A673 (cell line): ENCODE results near the gene C1QTNF9. TPM values are rescaled to one million over a fixed set of nuclear protein-coding genes. Genes with fewer than 3 reads are reported as not detected.

Source experiments
- BruUV-seq: library from RNA; stranded (reverse); fragments of 400-500 nt; replicated peaks from 2 replicates; lab custom pipeline; 2021; lab: Mats Ljungman, UMichigan
- CTCF ChIA-PET: fragments of 300-600 bp; sonication (Branson Sonifier 250); formaldehyde crosslinking; loops from one replicate; lab custom pipeline; 2022; ENCODE audit warnings: antibody characterized with exemption; lab: Charles Lee
- POLR2A ChIA-PET: fragments of 300-600 bp; sonication (Branson Sonifier 250); formaldehyde crosslinking; loops from one replicate; lab custom pipeline; 2022; ENCODE audit warnings: antibody characterized with exemption; ENCODE audit not compliant: low non-redundant PET; lab: Charles Lee
- DNase-seq: peaks from one replicate; pipeline ENCODE4 v3.0.0-alpha.2; 2015; ENCODE audit warnings: low spot score
- H3K27ac ChIP-seq: fragments of 200-600 bp; sonication (generic); 2 replicates; pipeline ENCODE4 v1.5.1; 2016; ENCODE audit warnings: mixed run types, low read depth, mild to moderate bottlenecking, mixed read lengths, antibody characterized with exemption, low read length; ENCODE audit not compliant: poor library complexity, severe bottlenecking
- H3K27me3 ChIP-seq: fragments of 200-600 bp; sonication (generic); replicated peaks from 2 replicates; pipeline ENCODE4 v1.6.1; 2017; ENCODE audit warnings: mixed run types, low read depth, mild to moderate bottlenecking, mixed read lengths, antibody characterized with exemption, low read length; ENCODE audit not compliant: insufficient read depth, poor library complexity
- H3K36me3 ChIP-seq: fragments of 200-600 bp; sonication (generic); 2 replicates; pipeline ENCODE4 v1.6.1; 2016; ENCODE audit warnings: mixed run types, mild to moderate bottlenecking, mixed read lengths, antibody characterized with exemption, low read length; ENCODE audit not compliant: insufficient read depth, poor library complexity, severe bottlenecking
- H3K4me1 ChIP-seq: fragments of 200-600 bp; sonication (generic); 2 replicates; pipeline ENCODE4 v1.6.1; 2017; ENCODE audit warnings: mixed run types, mild to moderate bottlenecking, mixed read lengths, antibody characterized with exemption, low read length; ENCODE audit not compliant: insufficient read depth, poor library complexity, severe bottlenecking
- H3K4me3 ChIP-seq: fragments of 200-600 bp; sonication (generic); 2 replicates; pipeline ENCODE4 v1.5.1; 2016; ENCODE audit warnings: low read depth, mixed run types, mild to moderate bottlenecking, mixed read lengths, low read length; ENCODE audit not compliant: poor library complexity, severe bottlenecking
- H3K9me3 ChIP-seq: fragments of 200-600 bp; sonication (generic); 2 replicates; pipeline ENCODE4 v1.6.1; 2016; ENCODE audit warnings: mixed run types, low read depth, mild to moderate bottlenecking, mixed read lengths, antibody characterized with exemption, low read length; ENCODE audit not compliant: poor library complexity, severe bottlenecking
- CTCF ChIP-seq: fragments of 300-800, 200-600 bp; sonication (generic); conservative IDR thresholded peaks from 2 replicates; pipeline ENCODE4 v1.5.1; 2017; ENCODE audit warnings: low read depth, mild to moderate bottlenecking, antibody characterized with exemption, low read length, moderate library complexity, mixed read lengths
- EZH2 ChIP-seq: fragments of 200-600 bp; sonication (generic); IDR thresholded peaks from 2 replicates; pipeline ENCODE4 v1.6.1; 2017; ENCODE audit warnings: borderline replicate concordance, low read depth, mild to moderate bottlenecking, mixed read lengths, antibody characterized with exemption, low read length; ENCODE audit not compliant: poor library complexity, severe bottlenecking
- intact Hi-C: fragments of 100-400 bp; cut with micrococcal nuclease; formaldehyde crosslinking; loops from one replicate; pipeline ENCODE4 v1.10.0; 2022; ENCODE audit not compliant: unreplicated experiment
- total RNA-seq: library from RNA; stranded (reverse); gene quantifications from 2 replicates; pipeline ENCODE4 v1.2.3, GENCODE V29; 2021

Gene C1QTNF9
- total RNA-seq, 1 experiment from 2014 or later = 0.34 TPM

- ChIA-PET CTCF (no interaction called here), POLR2A (no interaction called here)
- no peak for TF ChIP-seq CTCF
- no peak for TF ChIP-seq EZH2
- BruUV-seq = no TSS peak
- Histone ChIP-seq H3K27ac (no peak overlapping the region), H3K4me1 (peaks cover 12% of the 10 kb centered on the region), H3K27me3 (no peaks in the 10 kb centered on the region), H3K9me3 (no peaks in the 10 kb centered on the region), H3K4me3 (no peak overlapping the region), H3K36me3 (no peaks in the 10 kb centered on the region)
- no peak for DNase-seq
- intact Hi-C loops = no loop called here
These were observed 43.9 kb upstream of the C1QTNF9 start for GRCh38 chr13:24265453-24265852.

GRCh38 chr13:24267274-24267673, 42.1 kb upstream of the C1QTNF9 start:
- DNase-seq = no peak
- H3K27me3 ChIP-seq = no peaks in the 10 kb centered on the region
- TF ChIP-seq EZH2 = no peak
- TF ChIP-seq CTCF = no peak
- BruUV-seq = no TSS peak
- no peaks in the 10 kb centered on the region for H3K9me3 ChIP-seq
- intact Hi-C loops = no loop called here
- H3K4me1 ChIP-seq = peaks cover 7% of the 10 kb centered on the region
- CTCF ChIA-PET = no interaction called here
- no peak overlapping the region for H3K4me3 ChIP-seq
- POLR2A ChIA-PET = no interaction called here
- H3K27ac ChIP-seq = no peak overlapping the region
- H3K36me3 ChIP-seq = no peaks in the 10 kb centered on the region

GRCh38 chr13:24267801-24268200, 41.6 kb upstream of the C1QTNF9 start:
- no peaks in the 10 kb centered on the region for H3K9me3 ChIP-seq
- intact Hi-C loops = no loop called here
- no peak for DNase-seq
- no peaks in the 10 kb centered on the region for H3K27me3 ChIP-seq
- H3K36me3 ChIP-seq = no peaks in the 10 kb centered on the region
- no peak overlapping the region for H3K4me3 ChIP-seq
- CTCF ChIA-PET = no interaction called here
- H3K4me1 ChIP-seq = peaks cover 5% of the 10 kb centered on the region
- BruUV-seq = no TSS peak
- no peak overlapping the region for H3K27ac ChIP-seq
- POLR2A ChIA-PET = no interaction called here
- TF ChIP-seq CTCF (no peak), EZH2 (no peak)
